Stimulated activated CD4-positive, alpha-beta T cell treated with anti-CD3 and anti-CD28 coated beads, TNF-alpha, amount 100 ng/mL, for 24 hours (primary cell): Measurements from ENCODE around the gene LRRC4C.
"Not testable (repeated sequence)": the region's sequence is repeated elsewhere in the genome, so short reads cannot be mapped to it uniquely, and the experiment has no call there.

ENCODE experiments used
- DNase-seq, 3 experiments: peaks; one replicate each; pipeline ENCODE4 v3.0.0-alpha.2; 2020; ENCODE audit warnings: low read depth in 3 of 3

LRRC4C gene

DNA sequence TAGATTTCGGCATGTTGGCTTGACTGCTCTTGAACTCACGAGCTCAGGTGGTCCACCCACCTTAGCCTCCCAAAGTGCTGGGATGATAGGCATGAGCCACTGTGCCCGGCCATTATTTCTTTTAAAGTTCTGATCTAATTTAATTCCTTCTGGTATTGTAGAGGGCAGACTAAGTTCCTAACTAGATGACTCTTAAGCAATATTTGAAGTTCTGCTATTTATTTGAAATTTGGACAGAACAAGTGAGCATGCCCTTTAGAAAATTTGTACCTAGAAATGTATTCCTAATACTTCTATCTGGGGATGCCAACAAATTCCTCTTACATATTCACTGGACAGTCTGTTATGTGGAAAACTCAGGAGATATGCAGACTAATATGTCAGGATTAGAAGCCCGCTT, 746.4 kb downstream of the LRRC4C start:
- no peak for DNase-seq

DNA sequence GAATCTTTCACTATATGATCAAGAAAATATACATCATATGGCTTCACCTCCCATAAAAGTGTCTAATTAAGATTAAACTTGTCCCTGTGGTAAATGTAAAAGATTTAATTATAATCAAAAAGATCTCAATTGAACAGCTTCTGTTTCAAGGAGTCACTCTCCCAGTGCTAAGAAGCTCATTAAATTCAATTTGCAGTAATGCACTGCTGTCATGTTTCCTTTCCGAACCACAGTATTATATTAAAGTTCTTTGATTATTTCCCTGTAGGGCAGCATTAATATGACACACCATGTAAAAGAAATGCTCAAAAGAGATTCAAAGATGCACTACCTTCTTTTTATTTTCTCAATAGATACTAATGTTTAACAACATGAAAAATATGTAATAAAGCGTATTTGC, 758.4 kb downstream of the LRRC4C start:
- DNase-seq: no peak

- no peak for DNase-seq
Measured at GRCh38 chr11:40689823-40690222, 769.6 kb downstream of the LRRC4C start.

GRCh38 chr11:40688369-40688768, 771.1 kb downstream of the LRRC4C start:
- DNase-seq: no peak

- DNase-seq: no peak
Measured at GRCh38 chr11:40686765-40687164, 772.7 kb downstream of the LRRC4C start.

GRCh38 chr11:40683010-40683409, 776.4 kb downstream of the LRRC4C start:
- no peak for DNase-seq

DNA sequence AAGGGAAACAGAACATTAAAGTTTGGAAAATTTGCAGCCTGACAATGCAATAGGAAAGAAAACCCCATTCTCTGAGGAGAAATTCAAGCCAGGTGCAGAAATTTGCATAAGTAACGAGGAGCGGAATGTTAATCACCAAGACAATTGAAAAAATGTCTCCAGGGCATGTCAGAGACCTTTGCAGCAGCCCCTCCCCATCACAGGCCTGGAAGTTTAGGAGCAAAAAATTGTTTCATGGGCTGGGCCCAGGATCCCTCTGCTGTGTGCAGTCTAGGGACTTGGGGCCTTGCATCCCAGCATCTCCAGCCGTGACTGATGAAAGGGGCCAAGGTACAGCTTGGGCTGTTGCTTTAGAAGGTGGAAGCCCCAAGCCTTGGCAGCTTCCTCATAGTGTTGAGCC, 780.2 kb downstream of the LRRC4C start:
- DNase-seq: no peak

DNA sequence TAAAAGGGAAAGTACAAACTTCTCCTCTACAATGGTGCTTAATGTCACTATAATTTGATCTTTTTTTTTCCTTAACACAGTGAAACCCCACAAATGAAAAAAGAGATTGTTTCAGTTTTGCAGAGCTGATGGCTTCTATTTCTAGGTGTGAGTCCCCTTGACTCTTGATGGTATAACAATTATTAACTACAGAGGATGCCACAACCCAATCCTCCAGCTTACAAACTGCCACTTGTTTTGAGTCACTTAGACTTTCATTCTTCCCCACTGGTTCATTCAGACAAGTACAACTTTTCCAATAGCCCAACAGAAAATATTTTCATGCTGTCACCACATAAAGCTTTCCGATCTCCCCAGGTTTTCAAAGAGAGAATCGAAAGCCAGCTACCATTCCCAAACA, 812.2 kb downstream of the LRRC4C start:
- no peak for DNase-seq

- DNase-seq: no peak
Measured at GRCh38 chr11:40642284-40642683, 817.2 kb downstream of the LRRC4C start.

DNA sequence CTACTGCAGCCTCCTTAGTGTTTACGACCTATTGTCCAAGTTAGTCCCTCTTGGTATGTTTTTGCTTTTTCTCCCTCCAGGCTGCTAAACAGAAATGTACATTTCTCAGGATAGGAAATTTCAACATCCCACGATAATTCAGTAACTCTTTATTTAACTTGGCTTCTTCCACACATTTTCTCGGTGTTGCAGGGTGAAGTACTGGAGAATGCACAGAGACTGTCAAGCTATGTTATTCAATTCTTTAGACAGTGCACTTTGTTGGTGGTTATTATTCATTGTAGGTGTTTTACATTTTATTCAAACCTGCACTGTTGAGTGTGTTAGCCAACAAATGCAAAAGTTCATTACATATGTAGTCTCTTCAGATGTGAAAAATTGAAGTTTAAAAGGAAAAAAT, 839.8 kb downstream of the LRRC4C start:
- DNase-seq: no peak

DNA sequence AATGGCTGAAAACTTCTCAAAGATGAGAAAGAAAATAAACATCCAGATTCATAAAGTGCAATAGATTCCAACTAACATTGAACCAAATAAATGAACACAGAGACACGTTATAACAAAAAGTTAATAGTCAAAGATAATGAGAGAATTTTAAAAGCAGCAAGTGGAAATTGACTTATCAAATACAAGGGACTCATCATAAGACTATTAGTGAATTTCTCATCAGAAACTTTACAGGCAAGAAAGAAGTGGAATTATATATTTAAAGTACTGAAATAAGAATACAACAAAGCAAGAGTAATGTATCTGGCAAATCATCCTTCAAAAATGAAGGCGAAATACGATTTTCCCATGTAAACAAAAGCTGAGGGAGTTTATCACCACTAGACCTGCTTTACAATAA, 852.7 kb downstream of the LRRC4C start:
- DNase-seq: no peak

- DNase-seq: no peak
Measured at GRCh38 chr11:40602866-40603552, 856.4 kb downstream of the LRRC4C start.

DNA sequence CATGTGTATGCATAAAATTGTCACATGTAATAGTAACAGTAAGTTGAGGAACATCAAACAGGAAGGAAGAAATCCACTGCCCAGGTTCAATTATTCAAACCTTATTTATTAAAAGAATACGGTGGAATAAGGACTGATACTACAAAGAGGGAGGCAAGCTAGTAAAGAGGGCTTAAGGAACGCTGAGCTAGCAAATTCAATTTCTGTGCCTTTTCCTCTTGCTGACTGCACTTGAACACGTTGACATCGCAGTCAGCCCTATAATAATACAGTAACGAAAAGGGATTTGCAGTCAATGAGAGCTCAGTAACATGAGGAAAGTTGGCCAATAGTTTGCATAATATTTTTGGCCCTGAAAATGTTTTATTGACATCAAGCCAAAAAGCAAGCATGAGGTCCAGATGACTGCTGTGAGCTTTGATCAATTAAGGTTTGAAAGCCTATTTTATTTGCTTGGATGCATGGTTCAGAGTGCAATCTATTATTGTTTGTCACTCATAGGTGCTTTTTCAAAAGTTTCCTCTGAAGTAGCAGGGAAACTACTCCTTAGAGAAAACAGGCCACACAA, 861.8 kb downstream of the LRRC4C start:
- DNase-seq: no peak

DNA sequence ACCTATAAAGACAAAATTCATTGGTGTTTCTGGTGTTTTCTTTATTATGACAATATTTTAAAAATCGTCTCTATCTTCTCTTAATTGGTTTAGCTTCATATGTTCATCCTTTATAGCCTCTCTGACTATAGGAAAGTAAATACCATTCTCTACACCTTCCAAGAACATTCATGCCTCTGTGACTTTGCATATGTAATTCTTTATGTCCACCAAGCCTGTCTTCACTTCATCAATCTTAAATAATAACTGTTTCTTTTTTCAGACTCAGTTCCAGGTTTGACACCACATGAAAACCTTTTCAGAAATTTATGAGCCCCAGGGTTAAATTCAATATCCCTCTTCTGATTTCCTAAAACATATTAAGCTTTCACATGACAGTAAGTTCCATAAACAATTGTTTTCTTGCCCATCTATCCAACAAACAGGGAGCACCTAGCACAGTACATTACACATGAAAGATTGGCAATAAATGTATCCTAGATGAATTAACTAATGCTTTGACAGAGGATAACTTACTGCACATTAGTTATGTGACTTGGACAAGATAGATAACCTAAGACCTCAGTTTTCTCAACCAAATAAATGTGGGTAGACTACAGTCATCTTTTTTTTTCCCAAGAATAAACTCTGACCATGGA, 886.1 kb downstream of the LRRC4C start:
- no peak for DNase-seq

GRCh38 chr11:40569947-40570531, 889.4 kb downstream of the LRRC4C start:
- no peak for DNase-seq

- DNase-seq: no peak
Measured at GRCh38 chr11:40567392-40567791, 892.1 kb downstream of the LRRC4C start.

GRCh38 chr11:40544162-40544561, 915.3 kb downstream of the LRRC4C start:
- no peak for DNase-seq

GRCh38 chr11:40542821-40543220, 916.6 kb downstream of the LRRC4C start:
- DNase-seq: no peak

DNA sequence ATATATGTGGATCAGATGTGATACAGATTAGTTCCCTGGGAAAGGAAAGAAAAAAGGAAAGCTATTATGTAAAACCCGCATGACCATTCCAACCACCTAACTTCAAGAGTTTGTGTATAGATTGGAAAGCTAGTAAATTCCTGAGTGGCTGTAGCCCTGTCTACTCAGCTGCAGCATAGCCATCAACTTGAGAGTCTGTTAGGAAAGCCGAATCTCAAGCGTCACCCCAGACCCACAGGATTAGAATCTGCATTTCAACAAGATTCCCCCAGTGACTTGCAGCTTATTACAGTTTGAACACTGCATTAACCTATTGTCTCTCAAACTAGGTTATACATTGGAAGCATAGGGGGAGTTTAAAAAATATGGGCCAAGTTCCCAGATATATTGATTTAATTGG, 921.7 kb downstream of the LRRC4C start:
- no peak for DNase-seq

- not testable (repeated sequence) for DNase-seq
Measured at GRCh38 chr11:40522080-40522479, 937.4 kb downstream of the LRRC4C start.

DNA sequence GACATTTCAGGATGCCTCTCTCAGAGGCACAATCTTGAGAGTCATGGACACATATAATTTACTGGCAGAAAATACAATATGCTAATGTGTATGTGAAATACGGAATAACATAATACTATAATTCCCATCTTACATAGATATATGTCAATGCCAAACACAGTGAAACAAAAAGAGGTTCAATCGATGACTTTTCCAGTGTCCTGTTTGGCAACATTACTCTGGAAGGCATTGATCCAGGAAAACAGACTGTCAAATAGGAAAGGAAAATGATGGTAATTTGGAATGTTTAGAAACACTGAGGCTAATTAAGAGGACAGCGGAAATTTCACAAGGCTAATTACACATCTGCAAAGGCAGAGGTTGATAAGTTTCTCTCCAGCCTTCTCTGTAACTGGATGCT, 942.3 kb downstream of the LRRC4C start:
- no peak for DNase-seq

DNA sequence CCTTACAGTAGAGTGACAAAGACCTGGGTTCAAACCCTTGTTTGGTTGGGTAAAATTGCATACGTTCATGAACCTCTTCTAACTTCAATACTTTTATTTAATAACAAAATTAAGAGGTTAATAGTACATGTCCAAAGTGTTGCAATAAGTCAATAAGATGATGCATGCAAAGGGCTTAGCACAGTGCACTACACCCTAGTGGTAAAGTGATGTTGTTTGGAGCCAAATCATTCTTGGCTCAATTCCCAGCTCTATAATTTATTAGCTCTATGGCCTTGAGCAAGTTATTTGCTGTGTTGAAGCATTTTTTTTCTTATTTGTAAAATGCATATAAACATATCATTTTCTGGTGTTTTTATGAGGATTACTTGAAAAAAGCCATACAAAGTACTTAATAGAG, 945.3 kb downstream of the LRRC4C start:
- DNase-seq: no peak

- no peak for DNase-seq
Measured at GRCh38 chr11:40513281-40513680, 946.2 kb downstream of the LRRC4C start.
